NCI-H82 (cell line): Measurements from ENCODE around the gene MLXIP.
A peak's percentile ranks its signal among the peaks of the same experiment; 100 is the strongest.

ENCODE experiments used
- DNase-seq: peaks from one replicate; lab custom pipeline; 2025; lab: John Stamatoyannopoulos, UW

Gene MLXIP

GRCh38 chr12:122187466-122187865 is 108.9 kb downstream of the MLXIP start:
- DNase-seq = peak; percentile 19

- no peak for DNase-seq
These were observed 111.3 kb downstream of the MLXIP start for GRCh38 chr12:122189626-122190475.

GRCh38 chr12:122190842-122191668 is 112.5 kb downstream of the MLXIP start:
- DNase-seq = peak; percentile 78

GRCh38 chr12:122192441-122192840 is 113.9 kb downstream of the MLXIP start:
- DNase-seq = no peak

- DNase-seq = no peak
These were observed 116.2 kb downstream of the MLXIP start for GRCh38 chr12:122194804-122195203.

GRCh38 chr12:122195405-122195804 is 116.8 kb downstream of the MLXIP start:
- no peak for DNase-seq
